HG03097 (cell line): ENCODE results near the gene TFAP2E.

ENCODE experiments used
- ATAC-seq: cut with Tn5 transposase; IDR thresholded peaks from one replicate; pipeline ENCODE4 v1.9.1; 2021; ENCODE audit not compliant: unreplicated experiment, low FRiP score

The TFAP2E gene

GRCh38 chr1:35556484-35557117 lies 16.5 kb upstream of the TFAP2E start:
- ATAC-seq, result no peak

- ATAC-seq, result peak; percentile 64
Observed at GRCh38 chr1:35557118-35557610, 15.9 kb upstream of the TFAP2E start, which contains the start of gene KIAA0319L. KIAA0319L (minus strand) TSS chr1:35557403; CDS start chr1:35554491, 2,912 bp downstream.

- peak; percentile 53 for ATAC-seq
Observed at GRCh38 chr1:35557611-35558373, 15.3 kb upstream of the TFAP2E start, which contains the start of gene NCDN. NCDN (plus strand) TSS chr1:35557799; CDS start chr1:35558191, 392 bp downstream.

GRCh38 chr1:35558374-35559316 lies 14.5 kb upstream of the TFAP2E start:
- ATAC-seq, result no peak

GRCh38 chr1:35559317-35559944 lies 13.7 kb upstream of the TFAP2E start:
- ATAC-seq, result no peak

GRCh38 chr1:35560256-35561225 lies 12.6 kb upstream of the TFAP2E start:
- ATAC-seq, result no peak

- ATAC-seq, result no peak
Observed at GRCh38 chr1:35561297-35561971, 11.7 kb upstream of the TFAP2E start.

GRCh38 chr1:35561972-35562680 lies 11.0 kb upstream of the TFAP2E start:
- no peak for ATAC-seq

- no peak for ATAC-seq
Observed at GRCh38 chr1:35563166-35563565, 9.9 kb upstream of the TFAP2E start.

- no peak for ATAC-seq
Observed at GRCh38 chr1:35564037-35564883, 8.9 kb upstream of the TFAP2E start.

- ATAC-seq, result no peak
Observed at GRCh38 chr1:35564884-35565741, 8.0 kb upstream of the TFAP2E start.

- no peak for ATAC-seq
Observed at GRCh38 chr1:35565742-35566133, 7.4 kb upstream of the TFAP2E start.

GRCh38 chr1:35567947-35568558 lies 5.1 kb upstream of the TFAP2E start:
- ATAC-seq, result no peak

GRCh38 chr1:35568975-35569395 lies 4.1 kb upstream of the TFAP2E start:
- ATAC-seq, result no peak

- no peak for ATAC-seq
Observed at GRCh38 chr1:35569936-35570335, 3.2 kb upstream of the TFAP2E start.
